Stimulated activated CD4-positive, alpha-beta T cell treated with anti-CD3 and anti-CD28 coated beads, Interleukin-12 subunit alpha, Interleukin-12 subunit beta, amount 100 ng/mL, for 24 hours (primary cell): Measurements from ENCODE around the gene ELMO1.
"Not testable (repeated sequence)": the region's sequence is repeated elsewhere in the genome, so short reads cannot be mapped to it uniquely, and the experiment has no call there.

Experiments
- DNase-seq, 2 experiments: peaks; one replicate each; pipeline ENCODE4 v3.0.0-alpha.2; 2020; ENCODE audit warnings: low read depth in 2 of 2

ELMO1 gene

DNA sequence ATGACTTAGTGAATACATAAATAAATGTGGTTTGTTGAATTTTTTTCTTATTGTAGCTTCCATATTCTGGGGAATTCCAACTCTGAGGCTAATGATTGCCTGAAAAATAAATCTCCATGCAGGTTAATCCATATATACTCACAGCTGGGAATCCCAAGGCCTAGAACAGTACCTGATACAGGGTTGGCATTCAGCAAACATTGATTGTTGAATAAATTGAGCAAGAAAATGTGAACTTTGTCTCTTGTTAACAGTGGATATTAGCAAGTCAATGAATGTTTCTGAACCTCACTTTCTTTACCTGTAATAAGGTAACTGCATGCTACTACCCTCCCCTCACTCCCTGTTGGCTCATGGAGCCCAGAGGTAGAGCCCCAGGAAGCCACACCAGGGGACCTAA lies 470.8 kb downstream of the ELMO1 start:
- DNase-seq, result no peak

DNA sequence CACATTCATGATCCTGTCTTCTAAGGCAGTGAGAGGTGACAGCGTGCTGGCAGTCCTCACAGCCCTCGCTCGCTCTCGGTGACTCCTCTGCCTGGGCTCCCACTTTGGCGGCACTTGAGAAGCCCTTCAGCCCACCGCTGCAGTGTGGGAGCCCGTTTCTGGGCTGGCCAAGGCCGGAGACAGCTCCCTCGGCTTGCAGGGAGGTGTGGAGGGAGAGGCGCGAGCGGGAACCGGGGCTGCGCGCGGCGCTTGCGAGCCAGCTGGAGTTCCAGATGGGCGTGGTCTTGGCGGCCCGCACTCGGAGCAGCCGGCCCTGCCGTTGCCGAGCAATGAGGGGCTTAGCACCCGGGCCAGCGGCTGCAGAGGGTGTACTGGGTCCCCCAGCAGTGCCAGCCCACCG lies 475.1 kb downstream of the ELMO1 start:
- DNase-seq, result not testable (repeated sequence)

DNA sequence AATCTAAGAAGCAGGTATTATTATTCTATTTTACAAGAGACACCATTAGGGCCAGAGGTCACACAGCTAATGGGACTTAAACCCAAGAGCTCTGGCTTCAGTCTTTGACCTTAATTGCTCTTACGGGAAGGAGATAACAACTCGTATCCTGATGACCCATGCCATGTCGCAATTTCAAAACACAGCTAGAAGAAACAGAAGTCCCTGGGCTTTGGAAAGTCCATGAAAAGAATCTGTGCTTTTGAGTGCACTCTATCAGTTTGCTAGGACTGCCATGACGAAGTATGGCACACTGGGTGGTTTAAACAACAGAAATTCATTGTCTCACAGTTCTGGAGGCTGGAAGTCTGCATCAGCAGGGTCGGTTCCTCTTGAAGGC lies 476.5 kb downstream of the ELMO1 start:
- DNase-seq, result no peak

DNA sequence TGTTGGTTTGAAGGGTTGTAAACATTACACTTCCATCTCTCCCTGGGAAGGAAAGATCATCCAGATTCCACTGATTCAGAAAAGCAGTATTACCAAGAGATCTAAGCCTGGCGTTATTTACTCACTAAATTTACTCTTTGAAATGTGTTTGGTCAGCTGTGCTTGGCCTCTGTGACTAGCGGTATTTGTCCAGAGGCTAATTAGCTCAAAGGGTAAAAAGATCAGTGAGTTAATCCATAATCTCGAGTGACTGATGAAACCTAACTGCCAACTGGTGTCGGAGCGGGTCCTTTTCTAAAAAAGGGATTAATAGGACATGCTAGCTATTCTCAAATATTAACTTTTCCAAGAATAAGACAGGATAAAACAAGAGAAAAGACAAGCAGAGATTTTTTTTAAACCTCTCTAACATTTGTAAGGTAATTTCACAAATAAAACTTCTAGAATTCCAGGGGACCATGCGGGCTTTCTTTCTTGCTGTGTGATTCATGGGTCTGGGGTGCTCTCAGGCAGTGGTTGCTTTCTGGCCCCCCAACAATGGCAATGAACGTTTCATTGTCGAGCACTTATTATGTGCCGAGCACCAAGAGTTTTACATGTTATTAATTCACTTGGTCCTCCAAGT lies 477.0 kb downstream of the ELMO1 start:
- no peak for DNase-seq

DNA sequence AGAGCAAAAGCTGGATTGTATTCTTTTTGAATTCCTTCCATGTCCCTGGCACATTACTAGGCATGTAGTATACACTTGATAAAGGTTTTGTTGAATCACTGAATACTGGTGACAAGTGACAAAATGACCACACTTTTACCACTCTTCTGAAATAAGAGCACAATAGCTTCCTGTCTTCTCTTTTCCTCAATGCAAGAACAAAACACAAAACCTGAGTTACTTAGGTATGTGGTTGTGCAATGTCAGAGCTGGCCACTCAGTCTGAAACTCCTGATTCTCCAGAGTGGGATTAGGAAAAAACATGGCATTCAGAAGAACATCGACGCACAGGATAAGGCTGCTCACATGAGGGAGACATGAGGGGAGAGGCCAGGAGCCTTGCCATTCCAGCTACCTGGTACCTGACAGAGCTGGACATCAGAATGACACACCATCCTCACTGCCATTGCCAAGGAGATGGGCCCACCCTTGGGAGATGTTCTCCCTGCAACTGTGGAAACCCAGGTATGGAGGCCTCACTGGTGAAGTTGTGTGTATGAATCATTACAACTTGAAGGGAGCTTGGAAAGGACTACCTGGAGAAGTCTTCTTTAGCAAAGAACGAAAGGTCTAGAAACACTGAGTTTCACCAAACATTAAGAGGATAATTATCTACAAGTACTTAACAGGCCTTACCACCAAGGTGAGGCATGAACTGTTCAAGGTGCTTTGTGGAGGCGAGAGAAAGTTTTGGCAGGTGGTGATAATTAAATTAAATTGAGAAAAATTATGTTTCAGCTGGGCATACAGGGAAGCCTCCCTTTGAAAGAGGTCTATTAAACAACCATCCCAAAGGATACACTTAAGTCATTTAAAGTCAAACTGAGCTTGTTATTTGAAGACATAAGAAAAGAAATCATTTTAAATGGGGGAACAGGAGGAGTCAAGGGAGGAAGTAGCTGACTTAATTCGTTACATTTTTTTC lies 477.8 kb downstream of the ELMO1 start:
- DNase-seq, result no peak

DNA sequence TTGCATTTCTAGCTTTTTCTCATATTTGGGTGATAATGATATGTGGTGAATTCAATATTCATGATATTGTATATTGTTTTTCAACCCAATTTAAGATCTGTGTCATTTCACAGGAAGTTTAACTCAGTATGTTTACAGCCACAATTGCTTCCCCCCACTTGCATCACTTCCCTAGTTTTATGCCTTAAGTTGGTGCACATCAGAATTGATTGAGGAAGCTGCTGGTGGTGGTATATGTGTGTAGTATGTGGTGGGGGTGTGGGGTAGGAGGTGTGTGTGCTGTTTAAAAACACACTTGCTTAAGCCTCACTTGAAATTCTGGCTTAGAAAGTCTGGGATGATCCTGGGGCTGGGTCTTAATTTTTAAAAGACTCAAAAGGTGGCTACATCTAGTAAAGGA lies 479.3 kb downstream of the ELMO1 start:
- no peak for DNase-seq

DNA sequence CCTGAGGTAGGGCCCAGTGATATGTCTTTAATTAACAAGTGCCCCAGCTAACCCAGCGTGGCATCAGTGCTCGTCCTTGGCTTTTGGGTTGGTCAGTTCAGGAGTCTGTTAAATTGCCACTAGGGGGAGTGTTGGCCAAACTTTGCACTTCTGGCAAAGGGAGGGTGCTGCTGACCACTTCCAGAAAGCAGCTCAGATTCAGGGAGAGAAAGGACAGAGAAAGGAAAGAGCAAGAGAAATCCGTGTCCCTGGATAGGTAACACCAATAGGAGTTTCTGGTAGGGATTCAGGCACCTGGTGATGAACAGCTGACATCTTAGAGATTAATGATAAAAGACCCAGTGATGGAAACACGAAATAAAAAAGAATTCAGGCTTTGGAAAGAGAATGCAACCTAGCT lies 481.3 kb downstream of the ELMO1 start:
- no peak for DNase-seq

DNA sequence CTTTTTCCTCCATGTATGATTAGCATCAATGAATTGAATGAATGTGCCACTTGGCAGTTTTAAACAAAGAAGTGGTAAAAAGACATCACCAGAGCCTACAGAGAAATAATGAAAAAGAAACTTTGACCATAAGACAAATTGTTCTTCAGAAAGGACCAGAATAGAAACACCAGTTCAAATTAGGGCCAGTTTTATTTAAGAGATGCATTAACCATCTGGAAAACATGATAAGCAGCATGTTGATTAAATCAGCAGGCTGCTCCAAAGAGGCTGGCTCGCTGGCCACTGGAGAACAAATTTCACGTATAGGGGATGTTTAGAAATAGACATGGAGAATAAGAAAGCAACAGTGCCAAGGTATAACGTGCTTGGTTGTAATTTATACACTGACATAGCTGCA lies 482.0 kb downstream of the ELMO1 start:
- DNase-seq, result no peak

DNA sequence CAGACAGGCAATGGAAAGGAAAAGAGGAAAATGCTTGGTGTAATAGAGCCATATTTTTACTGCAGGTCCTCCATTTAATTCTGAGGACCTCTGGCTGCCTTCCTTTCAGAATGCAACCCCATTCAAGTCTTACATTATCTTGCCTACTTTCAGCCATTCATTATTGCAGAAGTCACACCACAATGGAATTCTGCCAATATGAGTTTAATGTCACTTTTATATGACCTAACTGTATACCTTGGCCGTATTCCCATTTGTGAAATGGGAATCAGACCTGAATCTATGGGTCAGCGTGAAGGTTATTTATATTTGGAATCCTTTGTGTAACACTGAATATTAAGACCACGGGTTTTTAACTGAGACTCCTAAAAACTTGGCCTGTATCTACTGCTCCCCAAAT lies 482.6 kb downstream of the ELMO1 start:
- DNase-seq, result no peak

DNA sequence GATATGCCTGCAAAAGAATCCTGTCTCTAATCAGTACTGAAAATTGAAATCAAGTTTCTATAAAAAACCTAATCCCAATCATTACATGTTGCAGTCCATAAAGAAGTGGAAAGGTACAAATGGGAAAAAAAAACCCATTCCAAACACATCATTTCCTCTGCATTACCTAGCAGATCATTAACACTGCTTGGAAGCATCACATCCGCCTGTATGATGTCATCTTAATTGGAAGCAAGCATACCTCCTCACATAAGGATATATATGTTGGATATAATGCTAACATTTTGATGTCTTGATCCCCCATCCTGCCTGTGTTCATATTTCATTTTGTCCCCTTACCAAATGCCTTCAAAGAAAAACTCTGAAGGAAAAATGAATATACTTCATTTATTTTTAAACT lies 483.0 kb downstream of the ELMO1 start:
- DNase-seq, result no peak

DNA sequence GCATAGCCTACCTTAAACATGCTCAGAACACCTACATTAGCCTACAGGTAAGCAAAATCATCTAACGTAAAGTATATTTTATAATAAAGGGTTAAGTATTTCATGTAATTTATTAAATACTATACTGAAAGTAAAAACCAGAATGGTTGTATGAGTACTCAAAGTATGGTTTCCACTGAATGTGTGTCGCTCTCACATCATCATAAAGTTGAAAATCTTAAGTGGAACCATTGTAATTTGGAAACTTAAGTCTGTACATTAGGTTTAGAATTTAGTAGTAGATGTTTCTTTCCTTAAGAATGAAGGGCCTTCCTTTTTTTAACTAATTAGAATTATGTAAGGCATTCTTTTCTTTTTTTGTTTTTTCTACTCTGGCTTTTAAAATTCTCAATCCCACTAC lies 484.4 kb downstream of the ELMO1 start:
- DNase-seq, result no peak

DNA sequence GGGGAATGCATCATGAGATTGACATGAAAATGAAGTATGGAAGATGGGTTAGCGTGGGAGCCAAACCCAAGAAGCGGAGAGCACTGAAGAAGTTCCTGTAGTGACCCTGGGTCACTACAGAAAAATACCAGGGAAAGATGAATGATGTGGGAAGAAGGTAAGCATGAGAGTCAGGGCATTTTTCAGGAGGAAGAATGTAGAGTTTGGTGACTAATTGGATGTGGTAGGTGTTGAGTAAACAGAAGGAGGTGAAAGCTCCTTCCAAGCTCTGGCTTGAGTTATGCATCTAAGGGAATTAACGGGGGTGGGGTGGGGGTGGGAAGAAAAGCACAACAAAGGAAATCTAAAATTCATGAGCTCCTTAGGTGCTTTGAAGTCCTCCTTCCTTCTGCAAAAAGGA lies 486.3 kb downstream of the ELMO1 start:
- no peak for DNase-seq

DNA sequence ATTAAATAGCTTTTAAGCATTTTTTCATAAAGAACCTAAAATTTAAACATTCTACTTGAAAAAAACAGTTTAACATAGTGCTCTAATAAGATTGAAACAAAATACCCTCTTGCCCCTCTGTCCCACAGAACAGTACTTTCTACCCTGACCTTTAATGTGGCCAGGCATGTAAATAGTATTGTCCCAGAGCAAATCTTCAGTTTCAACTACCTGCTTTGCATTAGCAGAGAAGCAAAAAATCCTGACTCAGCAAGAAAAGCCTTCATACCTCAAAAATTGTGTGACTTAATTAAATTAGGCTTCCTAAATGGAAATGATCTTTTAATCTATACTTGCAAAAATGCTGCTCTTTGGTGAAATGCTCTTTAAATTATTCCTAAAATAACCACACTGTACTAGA lies 487.0 kb downstream of the ELMO1 start:
- no peak for DNase-seq

DNA sequence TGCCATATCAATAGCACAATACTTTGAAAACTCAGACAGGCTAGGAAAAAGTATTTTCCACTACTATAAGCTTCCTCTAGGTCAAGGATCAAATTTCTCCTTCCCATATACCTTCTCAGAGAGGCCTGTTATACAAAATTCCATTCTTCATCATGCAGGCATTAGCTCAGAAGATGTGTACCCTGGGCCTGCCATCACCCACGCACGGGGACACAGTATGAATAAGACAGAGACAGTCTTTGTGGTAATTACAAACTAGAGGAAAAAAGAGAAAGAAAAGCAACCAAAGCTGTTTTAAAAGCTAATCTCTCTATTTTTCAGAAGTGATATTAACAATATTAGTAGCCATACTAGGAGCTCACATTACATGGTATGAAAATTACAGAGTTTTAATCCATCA lies 487.6 kb downstream of the ELMO1 start:
- DNase-seq, result peak in 1 of 2 experiments; percentile 17

DNA sequence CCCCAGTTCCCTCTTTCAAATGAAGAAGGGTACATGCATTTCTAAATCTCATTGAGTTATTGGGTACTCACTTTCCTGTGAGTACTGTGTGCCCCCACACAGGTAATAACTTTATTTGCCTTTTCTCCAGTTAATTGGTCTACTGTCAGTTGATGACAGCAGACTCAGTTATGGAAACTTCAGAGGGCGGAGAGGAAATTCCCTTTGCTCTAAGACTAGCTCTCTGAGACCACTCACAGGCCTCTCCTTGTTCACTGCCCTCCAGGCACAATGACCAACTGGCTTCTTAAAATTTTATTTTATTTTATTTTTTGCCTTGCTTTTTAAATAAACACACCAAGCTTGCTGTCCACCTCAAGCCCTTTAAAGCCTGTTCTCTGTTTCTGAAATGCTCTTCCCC lies 488.6 kb downstream of the ELMO1 start:
- no peak for DNase-seq

DNA sequence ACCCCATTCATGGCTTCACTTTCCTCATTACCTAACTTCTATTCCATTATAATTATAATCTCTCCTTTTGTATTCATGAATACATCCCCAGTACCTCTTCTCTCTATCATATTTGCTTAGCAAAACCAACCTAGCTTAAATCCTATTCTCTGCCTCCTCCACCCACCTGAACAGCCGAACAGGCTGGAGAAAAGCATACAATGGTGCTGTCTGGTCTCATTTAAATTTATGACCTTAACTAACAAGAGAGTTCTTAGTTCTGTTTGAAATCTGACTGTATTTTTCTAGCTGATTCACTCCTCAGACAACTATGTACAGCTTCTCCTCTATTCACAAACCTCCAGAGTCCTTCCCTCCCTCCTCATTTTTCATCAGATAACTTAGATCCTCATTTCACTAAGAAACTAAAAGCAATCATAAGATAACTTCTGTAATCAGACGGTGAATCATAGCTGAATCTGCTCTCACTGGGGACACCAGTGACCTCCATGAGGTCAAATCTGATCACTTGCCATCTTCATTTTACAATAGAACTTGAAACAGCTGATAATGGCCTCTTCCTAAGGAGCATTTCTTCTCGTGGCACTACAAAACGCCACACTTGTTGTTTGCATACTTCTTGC lies 490.4 kb downstream of the ELMO1 start:
- DNase-seq, result no peak

DNA sequence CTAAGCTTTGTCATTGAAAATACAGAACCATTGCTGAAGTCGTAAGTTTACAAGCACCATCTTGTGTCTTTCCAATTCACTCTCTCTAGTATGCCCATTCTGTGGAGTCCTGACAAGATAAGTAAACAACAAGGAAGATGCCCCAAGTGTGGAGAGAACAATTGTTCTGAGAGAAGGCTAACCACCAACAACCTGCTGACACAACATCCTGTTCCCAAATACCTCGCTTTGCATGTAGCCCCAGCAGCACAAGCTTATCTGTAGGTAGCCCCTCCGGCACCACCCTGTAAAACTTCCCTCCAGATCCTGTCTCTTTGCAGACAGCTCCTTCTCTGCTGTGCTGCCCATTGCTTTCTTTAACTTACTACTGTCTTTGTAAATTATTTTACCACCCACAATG lies 491.0 kb downstream of the ELMO1 start:
- DNase-seq, result no peak

DNA sequence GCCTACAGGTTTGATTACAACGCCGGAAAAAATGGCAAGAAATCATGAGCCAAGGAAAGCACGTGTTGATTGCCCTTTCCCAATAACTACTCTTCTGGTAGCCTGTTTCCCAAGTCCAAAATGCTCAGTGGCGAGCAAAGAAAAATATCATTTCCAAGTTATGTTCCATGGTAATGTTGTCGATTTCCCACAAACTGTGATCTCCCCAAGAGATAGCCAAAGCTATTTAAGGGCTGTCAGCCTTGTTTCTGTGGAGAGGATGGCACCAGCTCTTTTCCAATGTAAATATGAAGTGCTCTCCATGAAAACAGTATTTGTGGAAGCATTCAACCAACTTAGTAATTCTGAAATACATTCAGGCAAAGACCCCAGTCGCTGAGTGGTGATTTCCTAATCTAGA lies 491.9 kb downstream of the ELMO1 start:
- DNase-seq, result no peak

DNA sequence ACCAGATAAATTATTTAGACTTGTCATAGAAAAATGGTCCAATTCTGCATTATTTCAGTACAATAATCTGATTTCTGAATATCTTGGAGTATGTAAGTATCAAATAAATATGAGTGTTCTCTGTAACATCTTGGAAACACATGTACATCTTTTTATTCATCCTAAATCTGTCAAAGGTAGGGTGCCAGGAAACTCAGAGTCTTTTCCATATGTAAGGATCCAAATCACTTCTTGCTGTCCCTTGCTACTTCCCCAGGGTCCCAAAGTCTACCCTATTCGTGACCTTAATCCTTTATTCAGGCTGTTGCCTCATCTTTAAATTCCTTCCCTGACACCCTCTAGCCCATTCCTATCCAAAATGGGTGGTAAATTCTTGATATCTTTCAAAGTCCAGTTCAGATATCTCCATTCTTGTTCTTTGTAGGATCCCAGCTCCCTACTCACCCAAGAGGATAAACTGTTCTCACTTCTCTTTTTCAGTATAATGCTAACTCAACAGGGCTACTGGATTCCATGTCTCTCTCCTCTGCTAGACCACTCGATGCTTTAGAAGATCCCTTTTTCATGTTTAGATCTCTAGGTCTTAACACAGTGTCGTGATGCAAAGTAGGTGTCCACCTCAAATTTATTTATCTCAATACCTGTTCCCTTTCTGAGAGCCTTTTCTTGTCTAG lies 493.1 kb downstream of the ELMO1 start:
- no peak for DNase-seq

DNA sequence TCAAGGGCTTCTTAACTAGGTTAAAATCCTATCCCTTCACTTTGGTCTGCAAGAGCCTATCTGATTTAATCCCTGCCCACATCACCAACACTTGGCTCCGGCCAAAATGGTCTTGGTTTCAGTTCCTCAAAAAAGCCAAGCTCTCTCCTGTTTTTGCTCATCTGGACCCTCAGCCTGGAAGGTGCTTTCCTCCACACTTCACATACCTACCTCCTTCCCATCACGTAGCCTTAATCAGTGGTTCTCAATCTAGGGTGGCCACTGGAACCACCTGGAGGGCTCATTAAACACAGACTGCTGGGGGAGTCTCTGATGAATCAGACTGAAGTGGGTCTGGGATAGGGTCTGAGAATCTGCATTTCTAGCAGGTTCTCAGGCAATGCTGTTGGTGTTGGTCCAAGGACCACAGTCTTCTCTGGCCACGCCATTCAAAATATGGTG lies 497.4 kb downstream of the ELMO1 start:
- no peak for DNase-seq

DNA sequence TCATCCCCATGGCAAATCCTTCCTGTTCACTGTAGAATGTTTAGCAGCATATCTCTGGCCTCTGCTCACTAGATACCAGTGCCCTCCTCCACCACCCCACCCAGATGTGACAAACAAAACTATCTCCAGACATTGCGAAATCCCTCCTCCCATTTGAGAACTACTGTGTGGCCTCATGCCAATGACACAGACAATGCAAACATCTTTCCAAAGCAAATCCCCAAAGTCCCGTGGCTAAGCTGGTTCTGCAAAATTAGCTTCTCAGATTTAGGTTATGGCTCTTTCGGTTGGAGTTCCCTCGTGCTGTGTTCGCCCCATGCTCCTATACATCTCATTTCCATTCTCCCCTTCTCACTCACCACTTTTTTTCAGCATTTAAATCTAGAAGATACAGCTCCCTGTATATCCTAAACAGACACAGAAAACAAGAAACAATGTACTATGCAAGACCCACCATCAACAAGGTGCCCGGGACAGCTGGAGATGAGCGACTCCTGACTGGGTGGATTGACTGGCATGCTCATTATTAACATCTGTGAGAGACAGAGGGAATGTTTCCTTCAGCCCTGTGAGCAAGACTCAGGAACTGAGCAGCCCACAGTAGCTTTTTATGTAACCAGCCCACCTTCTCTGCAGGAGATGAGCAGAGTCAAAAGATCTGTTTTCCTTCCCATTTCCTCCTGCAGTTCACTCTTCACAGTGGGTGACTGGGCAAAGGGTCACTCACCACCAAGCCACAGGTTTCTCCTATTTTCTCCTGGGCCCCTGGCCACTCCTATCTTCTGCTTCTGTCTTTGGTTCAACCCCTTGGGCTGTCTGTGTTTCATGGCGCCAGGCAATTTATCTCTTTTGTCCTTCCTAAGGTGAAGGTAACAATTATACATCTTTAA lies 498.7 kb downstream of the ELMO1 start:
- no peak for DNase-seq
